ENCODE results near the gene CROCC.

The CROCC gene

DNA sequence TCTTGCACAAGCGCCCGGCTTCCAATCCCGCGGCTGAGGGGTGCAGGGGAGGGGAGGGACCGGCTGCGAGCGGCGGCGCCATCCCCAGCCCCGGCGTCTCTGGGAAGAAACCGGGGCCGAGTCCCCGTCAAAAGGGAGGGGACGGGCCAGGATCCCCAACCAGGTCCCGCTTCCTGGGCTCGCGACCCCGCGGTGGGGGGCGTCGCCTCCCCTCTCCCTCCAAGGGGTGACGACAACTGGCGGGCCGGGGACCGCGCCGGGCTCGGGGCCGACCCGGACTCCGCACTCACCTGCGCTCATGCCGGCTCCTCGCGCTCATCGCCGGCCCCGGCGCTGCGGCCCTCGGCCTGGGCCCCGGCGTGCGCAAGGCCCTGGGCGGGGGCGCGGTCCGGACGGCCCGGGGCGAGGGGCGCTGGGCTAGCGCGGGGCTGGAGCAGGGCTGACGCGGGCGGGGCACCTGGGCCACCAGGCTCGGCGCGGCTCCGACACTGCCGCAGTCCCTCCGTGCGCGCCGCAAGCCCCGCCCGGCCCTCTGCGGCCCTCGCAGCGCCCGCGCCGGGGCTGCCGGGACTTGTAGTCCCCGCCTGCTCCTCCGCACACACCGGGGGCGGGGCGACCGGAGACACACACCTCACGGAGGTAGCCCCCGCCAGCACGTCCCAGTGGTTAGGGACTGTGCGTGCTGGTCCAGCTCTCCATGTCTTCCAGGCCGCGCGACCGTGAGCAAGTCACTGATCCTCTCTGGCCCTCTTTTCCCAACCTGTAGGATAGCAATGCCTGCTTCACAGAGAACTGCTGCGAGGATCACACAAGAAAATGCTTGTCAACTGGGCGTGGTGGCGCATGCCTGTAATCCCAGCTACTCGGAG lies 89.9 kb downstream of the CROCC start, which contains the start of gene ATP13A2:
Gene ATP13A2, minus strand, starts transcription at position 490 of the 869 bp plus-strand sequence. Its CDS starts 190 bp downstream, at position 300.
- peak; percentile 70 for DNase-seq (ENCODE audit: low spot score)

DNA sequence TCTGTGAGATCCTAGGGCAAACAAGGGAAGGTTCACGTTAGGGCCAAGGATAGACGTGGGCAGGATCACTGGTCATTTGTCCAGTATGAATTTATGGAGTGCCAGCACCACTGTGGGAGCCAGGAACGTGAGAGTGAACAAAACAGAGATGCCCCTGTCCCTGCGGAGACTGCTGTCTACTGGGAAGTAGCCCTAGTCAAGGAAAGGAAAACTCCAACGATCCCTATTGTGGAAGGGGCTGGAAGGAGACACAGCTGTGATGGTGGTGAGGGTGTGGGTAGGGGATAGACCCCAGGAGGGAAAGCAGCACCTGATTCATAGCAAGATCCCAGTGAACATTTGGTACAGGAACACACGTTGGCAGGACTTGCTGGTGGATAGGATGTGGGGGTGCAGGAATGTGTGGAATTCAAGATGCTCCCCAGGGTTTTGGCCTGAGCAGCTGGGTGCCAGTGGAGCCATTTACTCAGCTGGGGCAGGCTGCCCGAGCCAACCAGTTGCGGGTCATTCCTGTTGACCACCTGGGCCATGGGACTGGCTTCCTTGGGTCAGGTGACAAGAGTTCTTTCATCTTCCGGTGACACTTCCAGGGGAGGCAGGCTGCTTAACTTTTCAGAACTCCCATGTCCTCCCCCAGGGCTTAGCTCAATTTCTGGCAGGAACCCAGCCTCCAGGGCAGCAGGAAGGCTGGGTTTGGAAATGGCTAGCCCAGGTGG lies 91.2 kb downstream of the CROCC start:
- no peak for DNase-seq (ENCODE audit: low spot score)

DNA sequence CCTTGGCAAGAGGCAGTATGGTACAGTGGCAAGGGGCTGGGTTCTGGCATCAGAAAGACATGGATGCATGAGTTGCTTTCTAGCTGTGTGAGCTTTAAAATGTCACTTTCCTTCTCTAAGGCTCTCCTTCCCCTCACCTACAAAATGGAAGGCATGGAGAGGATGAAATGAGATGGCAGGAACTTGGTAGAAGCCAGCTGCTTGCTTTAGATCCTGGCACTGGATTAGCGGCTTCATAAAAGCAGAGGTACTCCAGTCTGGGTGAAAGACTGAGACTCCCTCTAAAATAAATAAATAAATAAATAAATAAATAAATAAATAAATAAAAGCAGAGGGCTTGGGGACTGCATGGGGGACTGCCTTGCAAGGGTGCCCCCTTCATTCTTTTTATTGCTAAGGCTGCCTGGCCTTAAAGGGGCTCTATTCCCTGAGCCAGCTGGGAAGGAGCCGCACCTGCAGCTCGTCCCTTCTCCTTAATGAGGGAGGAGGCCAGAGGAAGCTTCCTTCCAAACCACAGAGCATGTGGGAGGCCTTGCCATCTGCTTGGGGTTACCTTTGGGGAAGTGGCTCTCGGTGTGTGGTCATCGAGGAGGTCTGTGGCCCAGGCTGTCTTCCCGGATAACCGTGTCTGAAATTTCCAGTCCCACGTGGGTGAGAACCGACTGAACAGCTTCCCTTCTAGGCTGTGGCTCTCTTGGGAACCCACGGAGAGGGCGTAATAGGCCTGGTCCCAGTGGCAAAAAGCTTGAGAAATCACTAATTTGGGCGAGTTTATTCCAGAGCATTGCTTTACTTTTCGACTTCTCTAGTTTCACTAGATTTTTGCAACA lies 92.0 kb downstream of the CROCC start:
- no peak for DNase-seq (ENCODE audit: low spot score)

DNA sequence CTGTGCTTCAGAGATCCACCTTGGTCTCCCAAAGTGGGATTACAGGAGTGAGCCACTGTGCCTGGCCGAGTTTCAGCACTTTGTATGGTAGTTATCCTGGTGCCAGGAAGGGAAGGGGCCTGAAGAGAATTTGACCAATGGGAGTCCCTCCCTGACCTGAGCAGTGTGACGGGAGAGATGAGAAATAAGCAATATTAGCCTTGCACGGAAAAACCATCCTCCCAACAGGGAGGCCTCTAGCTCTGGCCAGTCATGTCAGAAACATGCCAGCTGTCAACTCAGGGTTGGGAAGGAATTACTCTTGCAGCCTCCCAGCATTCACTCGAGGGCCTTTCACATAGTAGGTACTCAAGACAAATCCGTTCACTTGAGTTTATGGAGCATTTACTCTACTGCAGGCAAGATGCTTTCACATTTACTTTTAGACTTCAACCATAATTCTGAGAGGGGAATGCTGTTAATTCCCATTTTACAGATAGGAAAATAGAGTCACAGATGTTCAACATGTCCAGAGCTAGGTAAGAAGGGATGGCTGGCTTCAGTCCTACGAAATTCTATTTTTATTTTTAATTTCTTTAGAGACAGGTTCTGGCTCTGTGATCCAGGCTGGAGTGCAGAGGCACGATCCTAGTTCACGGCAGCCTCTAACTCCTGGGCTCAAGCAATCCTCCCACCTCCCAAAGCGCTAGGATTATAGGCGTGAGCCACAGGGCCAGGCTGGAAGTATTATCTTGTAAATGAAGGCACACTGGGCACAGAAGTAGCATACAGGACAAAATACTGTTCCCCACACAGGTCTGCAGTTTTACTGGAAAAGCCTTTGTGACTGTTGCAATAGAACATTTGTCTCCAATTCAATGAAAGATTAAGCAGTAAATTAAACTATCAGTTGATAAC lies 93.2 kb downstream of the CROCC start:
- no peak for DNase-seq (ENCODE audit: low spot score)

DNA sequence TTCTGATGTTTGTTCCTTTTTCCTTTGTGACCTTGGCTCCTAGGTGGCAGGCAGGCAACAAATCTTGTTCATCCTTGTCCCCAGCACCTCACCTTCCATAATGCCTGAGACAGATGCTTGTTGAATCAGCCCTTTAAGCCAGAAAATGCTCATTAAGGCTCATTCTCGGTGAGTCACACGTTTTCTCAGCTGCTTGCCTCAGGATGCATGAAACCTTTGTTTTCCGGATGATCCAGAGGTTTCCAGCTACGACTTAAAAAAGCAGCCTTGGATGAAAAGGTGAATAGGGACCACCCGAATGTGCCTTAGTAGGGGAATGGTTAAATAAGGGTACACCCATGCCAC lies 94.6 kb downstream of the CROCC start:
- no peak for DNase-seq (ENCODE audit: low spot score)

DNA sequence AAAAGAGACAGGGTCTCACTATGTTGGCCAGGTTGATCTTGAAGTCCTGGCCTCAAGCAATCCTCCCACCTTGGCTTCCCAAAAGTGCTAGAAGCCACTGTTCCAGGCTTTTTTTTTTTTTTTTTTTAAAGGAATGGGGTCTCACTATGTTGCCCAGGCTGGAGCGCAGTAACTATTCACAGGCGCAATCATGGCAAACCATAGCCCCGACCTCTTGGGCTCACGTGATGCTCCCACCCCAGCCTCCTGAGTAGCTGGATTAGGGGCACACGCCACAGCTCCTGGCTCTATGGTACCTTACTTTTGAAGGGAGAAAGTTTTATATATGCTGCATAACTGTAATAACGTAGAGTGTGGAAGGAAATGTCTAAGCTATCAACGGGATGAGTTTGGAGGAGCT lies 95.7 kb downstream of the CROCC start:
- no peak for DNase-seq (ENCODE audit: low spot score)

DNA sequence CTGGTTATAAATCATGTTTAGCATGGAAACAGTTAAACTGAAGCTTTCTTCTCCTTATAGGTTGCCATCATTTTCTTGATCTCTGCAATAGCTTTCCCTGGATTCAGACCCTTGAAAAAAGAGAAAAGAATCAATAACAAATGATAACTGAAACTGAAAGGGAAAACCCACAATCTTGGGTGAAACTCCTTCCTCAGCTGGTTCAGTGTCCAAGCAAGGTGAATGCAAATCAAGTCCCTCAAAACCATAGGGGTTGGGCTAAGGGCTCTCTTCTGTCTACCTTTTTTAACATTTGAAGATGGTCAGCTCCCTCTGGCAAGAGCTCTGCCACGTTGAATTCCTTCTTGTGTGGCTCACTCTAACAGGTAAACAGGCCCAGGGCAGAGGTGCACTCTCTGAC lies 97.1 kb downstream of the CROCC start:
- DNase-seq (ENCODE audit: low spot score): no peak

DNA sequence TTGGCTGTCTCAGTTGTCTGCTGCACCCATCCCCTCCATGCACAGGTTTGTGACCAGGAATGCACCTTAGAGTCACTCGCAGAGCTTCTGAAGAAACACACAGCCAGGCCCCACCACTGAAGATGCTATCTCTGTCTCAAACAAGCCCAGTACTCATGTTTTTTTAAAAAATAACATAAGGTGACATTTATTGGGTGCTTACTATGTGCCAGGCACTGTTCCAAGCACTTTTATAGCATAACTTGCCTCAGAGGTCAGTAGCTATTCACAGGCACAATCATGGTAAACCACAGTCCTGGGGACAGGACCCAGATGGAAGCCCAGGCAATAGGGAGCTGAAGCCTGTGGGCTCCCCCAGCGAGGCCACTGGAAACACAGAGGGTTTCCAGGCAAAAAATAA lies 98.8 kb downstream of the CROCC start:
- DNase-seq (ENCODE audit: low spot score): no peak

DNA sequence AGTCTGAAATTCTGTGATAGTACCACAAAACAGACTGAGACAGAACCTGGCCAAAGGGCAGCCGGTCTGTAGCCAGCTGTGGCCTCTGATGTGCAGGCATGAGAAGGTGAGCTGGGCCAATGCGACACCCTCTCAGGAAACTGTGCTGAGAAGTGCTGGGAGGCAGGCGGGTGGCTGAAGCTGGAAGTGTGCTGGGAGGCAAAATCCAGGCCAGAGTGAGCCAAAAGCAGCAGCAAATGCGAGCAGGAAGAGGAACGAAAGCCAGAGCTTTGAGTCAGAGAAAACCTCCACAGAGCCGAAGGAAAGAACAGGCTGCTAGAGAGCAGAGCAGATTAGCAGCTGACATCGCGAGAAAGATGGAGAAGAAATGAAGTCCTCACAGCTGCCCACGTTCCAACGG lies 100.2 kb downstream of the CROCC start:
- DNase-seq (ENCODE audit: low spot score): no peak

All from hematopoietic multipotent progenitor cell treated with erythropoietin and hydrocortisone succinate and interleukin-3 and kit ligand, for 15 days (in vitro differentiated cells).